ENCODE measurements around the gene GPR135. TPM values are rescaled to one million over a fixed set of nuclear protein-coding genes. Genes with fewer than 3 reads are reported as not detected.

The GPR135 gene
- 15.3 and 15.7 TPM in 2 replicates for total RNA-seq (2013; cell fraction: nucleolus; rRNA removed)
- total RNA-seq (2014; rRNA removed) (0.65 and 1.1 TPM in 2 replicates), total RNA-seq (2014; rRNA removed; fragmentation: Illumina TruSeq; extraction: Trizol) (0.89 and 1.1 TPM in 2 replicates), total RNA-seq (2021) (1.1 and 1.4 TPM in 2 replicates), polyA plus RNA-seq (2011; rRNA removed) (0.83 and 1.0 TPM in 2 replicates), polyA plus RNA-seq (2014; fragmentation: Illumina TruSeq; extraction: Trizol) (0.96 and 1.0 TPM in 2 replicates), polyA plus RNA-seq (2014; fragmentation: Nextera tagmentation; extraction: Ambion mirVana) (under 1 TPM; 0.11 to 0.16 TPM), polyA plus RNA-seq (2014; rRNA removed) (1.1 TPM in 2 replicates), polyA plus RNA-seq (2016; fragmentation: Nextera tagmentation; extraction: Ambion mirVana) (under 1 TPM; 0.28 to 0.32 TPM), polyA minus RNA-seq (2011; rRNA and poly(A)+ RNA removed) (0.95 and 1.8 TPM in 2 replicates), Bru-seq, nascent RNA (percentile 53 among the genes with signal in this experiment), BruChase-seq, experiment 1, labeled RNA remaining after a 6-hour chase (percentile 59 among the genes with signal in this experiment), BruChase-seq, experiment 2, labeled RNA remaining after a 2-hour chase (percentile 62 among the genes with signal in this experiment)
- polyA plus RNA-seq (2011; ENCODE audit: low read depth) = 0.10 TPM
- polyA plus RNA-seq (2011; cell fraction: cytosol; rRNA removed) = 0.12 and 0.32 TPM in 2 replicates
- 5.0 and 5.7 TPM in 2 replicates for polyA plus RNA-seq (2011; cell fraction: nucleus; rRNA removed)
- 0.45 and 0.52 TPM in 2 replicates for polyA plus RNA-seq (2012)
- polyA minus RNA-seq (2011; cell fraction: cytosol; rRNA and poly(A)+ RNA removed) = 0.21 and 0.67 TPM in 2 replicates
- 5.4 and 8.9 TPM in 2 replicates for polyA minus RNA-seq (2011; cell fraction: nucleus; rRNA and poly(A)+ RNA removed)
- long read RNA-seq, experiment 1 = 0 reads
- long read RNA-seq, experiment 2 = 0 reads

DNA sequence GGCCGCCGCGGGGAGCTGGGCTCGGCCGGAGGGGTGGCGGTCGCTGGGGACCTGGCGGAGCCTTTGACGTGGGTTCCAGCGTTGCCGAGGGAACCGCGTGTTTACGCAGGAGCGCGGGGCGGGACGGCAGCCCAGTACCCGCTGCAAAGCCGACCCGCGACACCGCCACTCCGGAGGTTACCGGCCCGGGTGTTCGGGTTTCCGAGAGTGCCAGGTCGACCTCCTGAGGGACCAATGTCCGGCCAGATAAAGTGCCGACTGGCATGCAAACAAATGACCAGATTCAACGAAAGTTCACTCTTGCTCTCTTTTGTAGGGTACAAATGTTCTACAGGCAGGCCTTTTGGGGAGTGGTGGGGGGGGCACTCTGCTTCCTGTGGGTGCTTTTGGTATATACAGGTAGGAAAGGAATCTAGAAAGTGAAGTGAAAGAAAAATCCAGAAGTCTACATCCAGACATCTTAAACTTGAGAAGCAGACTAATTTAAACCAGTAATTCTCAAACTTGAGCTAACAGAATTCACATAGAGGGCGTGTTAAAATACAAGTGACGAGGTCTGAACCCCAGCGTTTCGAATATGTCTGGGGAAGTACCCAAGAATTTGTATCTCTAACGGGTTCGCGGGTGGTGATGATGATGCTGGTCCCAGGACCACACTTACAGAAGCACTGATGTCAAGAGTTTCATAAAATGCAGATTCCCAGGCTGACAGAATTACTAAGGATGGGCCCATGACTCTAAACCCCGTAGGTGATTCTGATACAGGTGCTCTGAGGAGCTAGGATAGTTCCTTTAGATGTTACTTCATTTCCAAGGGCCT is at the start of gene GPR135:
Gene GPR135 (minus strand): TSS at position 65 of the 820 bp plus-strand sequence. CDS start 154 bp downstream, outside the sequence.
- no peak within 1 kb of the TSS; the same call in 1 of the 2 replicates for H3K9ac ChIP-seq (ENCODE audit: control insufficient read depth, insufficient read depth, low read length)
- H3K36me3 ChIP-seq (ENCODE audit: control insufficient read depth in 2 of 2, insufficient read depth in 2 of 2, low read length in 1 of 2) = peaks cover 0 to 3% of the 10 kb centered on the region in 2 experiments; a peak in 1 of 4 replicates
- H2AFZ ChIP-seq (ENCODE audit: control insufficient read depth, low read depth, low read length) = peak within 1 kb of the TSS; percentile 84
- ChIA-PET CTCF (interaction anchor here (0.5 to 1.2 kb wide), 4 partner anchors 9 to 1109 kb away, joined by 3 read pairs; partner anchors contain the start of genes JKAMP and L3HYPDH), POLR2A (interaction anchor here (1.9 kb wide), 1 partner anchor 18 kb away, joined by 6 read pairs; the partner anchor contains the start of genes JKAMP and L3HYPDH), RAD21 (ENCODE audit: unreplicated experiment) (interaction anchor here (0.5 kb wide), 1 partner anchor 106 kb away, joined by 3 read pairs; no protein-coding TSS in a partner anchor), SMC1A (ENCODE audit: uncharacterized antibody, unreplicated experiment) (interaction anchor here (1.4 kb wide), 1 partner anchor 15 kb away, joined by 3 read pairs; no protein-coding TSS in a partner anchor)
- H4K20me1 ChIP-seq (ENCODE audit: control insufficient read depth, insufficient read depth) = no peaks in the 10 kb centered on the region
- intact Hi-C loops (cut with micrococcal nuclease; ENCODE audit: unreplicated experiment) = no loop called here
- FAIRE-seq = no peak
- peak within 1 kb of the TSS; percentile 60; the same call in 1 of the 2 replicates for H3K4me3 ChIP-seq
- in situ Hi-C loops (cut with MboI) = no loop called here
- ATAC-seq = no peak
- WGBS (ENCODE audit: insufficient coverage, insufficient replicate concordance, low lambda C conversion rate, missing lambda C conversion rate) = 20% methylated on average over 36 of the region's 40 CpGs
- no peak within 1 kb of the TSS for H3K27ac ChIP-seq (ENCODE audit: control insufficient read depth, insufficient read depth)
- H3K4me1 ChIP-seq (ENCODE audit: control insufficient read depth, insufficient read depth, low read length) = peaks cover 10% of the 10 kb centered on the region
- no peaks in the 10 kb centered on the region for H3K79me2 ChIP-seq (ENCODE audit: control insufficient read depth, insufficient read depth, low read length)
- DNase-seq (ENCODE audit: low read depth, low spot score) = no peak
- no peaks in the 10 kb centered on the region for H3K27me3 ChIP-seq (replicated peaks in 1 of 2; ENCODE audit: control insufficient read depth in 2 of 2, insufficient read depth in 2 of 2, low read length in 1 of 2)
- H3K4me2 ChIP-seq (ENCODE audit: control insufficient read depth, insufficient read depth) = peak within 1 kb of the TSS; percentile 97
- BruUV-seq (replicated peaks) = no TSS peak
- H3K9me3 ChIP-seq (replicated peaks; ENCODE audit: control insufficient read depth, insufficient read depth, low read length) = no peaks in the 10 kb centered on the region
- no peak for TF ChIP-seq EED (IDR thresholded peaks at IDR 0.05; ENCODE audit: low read depth)
- TF ChIP-seq RBBP5 (conservative IDR thresholded peaks at IDR 0.05) = no peak
- TF ChIP-seq TBL1XR1 (IDR thresholded peaks at IDR 0.05; ENCODE audit: low read depth, low read length) = no peak
- TF ChIP-seq MYB (IDR thresholded peaks at IDR 0.05; ENCODE audit: borderline replicate concordance, low read depth, low read length) = no peak
- no peak for TF ChIP-seq CBFB (IDR thresholded peaks at IDR 0.05; ENCODE audit: low read depth)
- TF ChIP-seq, protein P1, sequence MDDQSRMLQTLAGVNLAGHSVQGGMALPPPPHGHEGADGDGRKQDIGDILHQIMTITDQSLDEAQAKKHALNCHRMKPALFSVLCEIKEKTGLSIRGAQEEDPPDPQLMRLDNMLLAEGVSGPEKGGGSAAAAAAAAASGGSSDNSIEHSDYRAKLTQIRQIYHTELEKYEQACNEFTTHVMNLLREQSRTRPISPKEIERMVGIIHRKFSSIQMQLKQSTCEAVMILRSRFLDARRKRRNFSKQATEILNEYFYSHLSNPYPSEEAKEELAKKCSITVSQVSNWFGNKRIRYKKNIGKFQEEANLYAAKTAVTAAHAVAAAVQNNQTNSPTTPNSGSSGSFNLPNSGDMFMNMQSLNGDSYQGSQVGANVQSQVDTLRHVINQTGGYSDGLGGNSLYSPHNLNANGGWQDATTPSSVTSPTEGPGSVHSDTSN (IDR thresholded peaks at IDR 0.05; ENCODE audit: insufficient replicate concordance, low read depth, low read length) = no peak
- no peak for TF ChIP-seq KAT2A (conservative IDR thresholded peaks at IDR 0.05; ENCODE audit: control insufficient read depth, low read depth, low read length)
- TF ChIP-seq CUX1 (IDR thresholded peaks at IDR 0.05; ENCODE audit: insufficient replicate concordance, low read depth, low read length) = no peak
- TF ChIP-seq MXI1 (IDR thresholded peaks at IDR 0.05; ENCODE audit: low read depth, low read length) = no peak
- no peak for TF ChIP-seq KLF5 (IDR thresholded peaks at IDR 0.05; ENCODE audit: partially characterized antibody)
- TF ChIP-seq SUZ12 (IDR thresholded peaks at IDR 0.05; ENCODE audit: unreplicated experiment) = no peak
- TF ChIP-seq BCL11A (IDR thresholded peaks at IDR 0.05; ENCODE audit: low read depth, low read length) = no peak
- TF ChIP-seq MTA2 (IDR thresholded peaks at IDR 0.05; ENCODE audit: low read depth) = no peak

All from GM12878 (cell line).